ENCODE data around the gene ZBTB7C. TPM values are rescaled to one million over a fixed set of nuclear protein-coding genes. Genes with fewer than 3 reads are reported as not detected.

ZBTB7C gene
- total and polyA plus RNA-seq, 3 experiments from 2014 or later = 0.13 TPM; not detected in 2

- CTCF ChIA-PET = no interaction called here
Measured at GRCh38 chr18:48019557-48020325, 389.4 kb downstream of the ZBTB7C start.

GRCh38 chr18:48018851-48019250 is 390.3 kb downstream of the ZBTB7C start:
- Histone ChIP-seq H3K27me3 (ENCODE audit: insufficient read depth, low read length, poor library complexity, severe bottlenecking) (no peaks in the 10 kb centered on the region), H3K4me3 (ENCODE audit: low read length) (no peak overlapping the region), H3K4me1 (ENCODE audit: insufficient read depth, low read length) (no peaks in the 10 kb centered on the region), H3K27ac (ENCODE audit: low read depth, low read length) (no peak overlapping the region), H3K36me3 (ENCODE audit: insufficient read depth, low read length) (no peaks in the 10 kb centered on the region), H3K9me3 (ENCODE audit: low read length) (no peaks in the 10 kb centered on the region)
- no peak for DNase-seq
- Mint-ChIP-seq H3K4me3 (no peak overlapping the region), H3K27ac (no peak overlapping the region), H3K9me3 (peaks cover 6 to 12% (median 9%) of the 10 kb centered on the region in 5 donors), H3K4me1 (peaks cover 0 to 3% (median 0%) of the 10 kb centered on the region in 3 donors), H3K27me3 (peaks cover 17 to 37% of the 10 kb centered on the region in 2 donors), H3K36me3 (peaks cover 0 to 6% (median 0%) of the 10 kb centered on the region in 3 donors)
- ChIA-PET CTCF (no interaction called here), POLR2A (no interaction called here)

More at GRCh38 chr18:48019557-48020325, 389.4 kb downstream of the ZBTB7C start:
- Mint-ChIP-seq H3K27me3 (peaks cover 17 to 37% of the 10 kb centered on the region in 2 donors), H3K9me3 (peaks cover 4 to 9% (median 7%) of the 10 kb centered on the region in 5 donors), H3K4me1 (peaks cover 0 to 3% (median 0%) of the 10 kb centered on the region in 3 donors), H3K27ac (no peak overlapping the region), H3K4me3 (no peak overlapping the region), H3K36me3 (peaks cover 0 to 3% (median 0%) of the 10 kb centered on the region in 3 donors)
- POLR2A ChIA-PET = no interaction called here
- Histone ChIP-seq H3K9me3 (ENCODE audit: low read length) (no peaks in the 10 kb centered on the region), H3K36me3 (ENCODE audit: insufficient read depth, low read length) (no peaks in the 10 kb centered on the region), H3K27me3 (ENCODE audit: insufficient read depth, low read length, poor library complexity, severe bottlenecking) (no peaks in the 10 kb centered on the region), H3K27ac (ENCODE audit: low read depth, low read length) (no peak overlapping the region), H3K4me1 (ENCODE audit: insufficient read depth, low read length) (no peaks in the 10 kb centered on the region), H3K4me3 (ENCODE audit: low read length) (no peak overlapping the region)
- DNase-seq = no peak

- ChIA-PET CTCF (interaction anchor here (1.6 kb wide), 1 partner anchor 10 kb away, joined by 4 read pairs; no protein-coding TSS in a partner anchor), POLR2A (no interaction called here)
Measured at GRCh38 chr18:48017635-48018034, 391.5 kb downstream of the ZBTB7C start.

GRCh38 chr18:48013162-48013561 is 396.0 kb downstream of the ZBTB7C start:
- ChIA-PET CTCF (no interaction called here), POLR2A (no interaction called here)
- Mint-ChIP-seq H3K4me3 (no peak overlapping the region), H3K9me3 (peaks cover 6 to 13% (median 9%) of the 10 kb centered on the region in 5 donors), H3K36me3 (peaks cover 0 to 6% (median 0%) of the 10 kb centered on the region in 3 donors), H3K4me1 (peaks cover 7 to 8% (median 7%) of the 10 kb centered on the region in 3 donors), H3K27ac (no peak overlapping the region), H3K27me3 (peaks cover 25 to 48% of the 10 kb centered on the region in 2 donors)
- Histone ChIP-seq H3K27me3 (ENCODE audit: insufficient read depth, low read length, poor library complexity, severe bottlenecking) (no peaks in the 10 kb centered on the region), H3K27ac (ENCODE audit: low read depth, low read length) (no peak overlapping the region), H3K4me3 (ENCODE audit: low read length) (no peak overlapping the region), H3K36me3 (ENCODE audit: insufficient read depth, low read length) (no peaks in the 10 kb centered on the region), H3K9me3 (ENCODE audit: low read length) (no peaks in the 10 kb centered on the region), H3K4me1 (ENCODE audit: insufficient read depth, low read length) (no peaks in the 10 kb centered on the region)
- DNase-seq = no peak

More at GRCh38 chr18:48017635-48018034, 391.5 kb downstream of the ZBTB7C start:
- DNase-seq = no peak
- peaks cover 6 to 13% (median 9%) of the 10 kb centered on the region in 5 donors for H3K9me3 Mint-ChIP-seq
- no peak overlapping the region for H3K27ac Mint-ChIP-seq
- no peaks in the 10 kb centered on the region for H3K9me3 ChIP-seq (ENCODE audit: low read length)
- no peak overlapping the region for H3K27ac ChIP-seq (ENCODE audit: low read depth, low read length)
- H3K4me1 Mint-ChIP-seq = peaks cover 0 to 3% (median 0%) of the 10 kb centered on the region in 3 donors
- no peaks in the 10 kb centered on the region for H3K27me3 ChIP-seq (ENCODE audit: insufficient read depth, low read length, poor library complexity, severe bottlenecking)
- H3K27me3 Mint-ChIP-seq = peaks cover 15 to 30% of the 10 kb centered on the region in 2 donors
- peaks cover 0 to 6% (median 0%) of the 10 kb centered on the region in 3 donors for H3K36me3 Mint-ChIP-seq
- no peak overlapping the region for H3K4me3 Mint-ChIP-seq
- no peaks in the 10 kb centered on the region for H3K36me3 ChIP-seq (ENCODE audit: insufficient read depth, low read length)
- no peak overlapping the region for H3K4me3 ChIP-seq (ENCODE audit: low read length)
- H3K4me1 ChIP-seq (ENCODE audit: insufficient read depth, low read length) = no peaks in the 10 kb centered on the region

GRCh38 chr18:48011926-48012465 is 397.2 kb downstream of the ZBTB7C start:
- Mint-ChIP-seq H3K36me3 (peaks cover 0 to 6% (median 0%) of the 10 kb centered on the region in 3 donors), H3K9me3 (peaks cover 6 to 13% (median 9%) of the 10 kb centered on the region in 5 donors), H3K4me1 (peaks cover 7 to 8% (median 7%) of the 10 kb centered on the region in 3 donors), H3K27me3 (peaks cover 22 to 48% of the 10 kb centered on the region in 2 donors), H3K27ac (no peak overlapping the region), H3K4me3 (no peak overlapping the region)
- ChIA-PET POLR2A (no interaction called here), CTCF (no interaction called here)
- Histone ChIP-seq H3K9me3 (ENCODE audit: low read length) (no peaks in the 10 kb centered on the region), H3K27ac (ENCODE audit: low read depth, low read length) (no peak overlapping the region), H3K4me1 (ENCODE audit: insufficient read depth, low read length) (peaks cover 4% of the 10 kb centered on the region), H3K27me3 (ENCODE audit: insufficient read depth, low read length, poor library complexity, severe bottlenecking) (peaks cover 6% of the 10 kb centered on the region), H3K36me3 (ENCODE audit: insufficient read depth, low read length) (no peaks in the 10 kb centered on the region), H3K4me3 (ENCODE audit: low read length) (no peak overlapping the region)
- no peak for DNase-seq

GRCh38 chr18:48010264-48010663 is 398.9 kb downstream of the ZBTB7C start:
- H3K27me3 Mint-ChIP-seq = peaks cover 22 to 52% of the 10 kb centered on the region in 2 donors
- CTCF ChIA-PET = no interaction called here

GRCh38 chr18:48009116-48009745 is 400.0 kb downstream of the ZBTB7C start:
- POLR2A ChIA-PET = no interaction called here
- H3K4me3 ChIP-seq (ENCODE audit: low read length) = no peak overlapping the region
- Mint-ChIP-seq H3K4me1 (peaks cover 7 to 8% (median 8%) of the 10 kb centered on the region in 3 donors), H3K27me3 (peaks cover 16 to 45% of the 10 kb centered on the region in 2 donors), H3K4me3 (peak overlapping the region; percentile 49 to 89 (median 66)), H3K27ac (no peak overlapping the region), H3K36me3 (no peaks in the 10 kb centered on the region), H3K9me3 (peaks cover 0 to 2% (median 0%) of the 10 kb centered on the region in 5 donors)
- peaks cover 4% of the 10 kb centered on the region for H3K4me1 ChIP-seq (ENCODE audit: insufficient read depth, low read length)
- H3K9me3 ChIP-seq (ENCODE audit: low read length) = no peaks in the 10 kb centered on the region
- no peak overlapping the region for H3K27ac ChIP-seq (ENCODE audit: low read depth, low read length)
- H3K36me3 ChIP-seq (ENCODE audit: insufficient read depth, low read length) = no peaks in the 10 kb centered on the region
- no peak for DNase-seq
- H3K27me3 ChIP-seq (ENCODE audit: insufficient read depth, low read length, poor library complexity, severe bottlenecking) = peaks cover 6% of the 10 kb centered on the region
- CTCF ChIA-PET = no interaction called here

More at GRCh38 chr18:48010264-48010663, 398.9 kb downstream of the ZBTB7C start:
- H3K4me3 ChIP-seq (ENCODE audit: low read length) = no peak overlapping the region
- H3K4me1 Mint-ChIP-seq = peaks cover 7 to 8% (median 8%) of the 10 kb centered on the region in 3 donors
- no peak overlapping the region for H3K27ac ChIP-seq (ENCODE audit: low read depth, low read length)
- POLR2A ChIA-PET = no interaction called here
- H3K27ac Mint-ChIP-seq = no peak overlapping the region
- no peak overlapping the region for H3K4me3 Mint-ChIP-seq
- H3K4me1 ChIP-seq (ENCODE audit: insufficient read depth, low read length) = peaks cover 4% of the 10 kb centered on the region
- peaks cover 3 to 9% (median 7%) of the 10 kb centered on the region in 5 donors for H3K9me3 Mint-ChIP-seq
- no peak for DNase-seq
- H3K36me3 ChIP-seq (ENCODE audit: insufficient read depth, low read length) = no peaks in the 10 kb centered on the region
- H3K36me3 Mint-ChIP-seq = peaks cover 0 to 6% (median 0%) of the 10 kb centered on the region in 3 donors
- H3K27me3 ChIP-seq (ENCODE audit: insufficient read depth, low read length, poor library complexity, severe bottlenecking) = peaks cover 6% of the 10 kb centered on the region
- H3K9me3 ChIP-seq (ENCODE audit: low read length) = no peaks in the 10 kb centered on the region
